Measurements from ENCODE around the gene PTGES.
"Not testable (repeated sequence)": the region's sequence is repeated elsewhere in the genome, so short reads cannot be mapped to it uniquely, and the experiment has no call there.

The PTGES gene

GRCh38 chr9:129778469-129778868, 25.6 kb upstream of the PTGES start:
- no peak overlapping the region for H3K27ac ChIP-seq

GRCh38 chr9:129777769-129778130, 24.9 kb upstream of the PTGES start:
- no peaks in the 10 kb centered on the region for H3K27me3 ChIP-seq
- peak overlapping the region in 1 of 2 donors; percentile 63 for H3K27ac ChIP-seq
- TF ChIP-seq CTCF (IDR thresholded peaks at IDR 0.05) = no peak
- no peak overlapping the region for H3K4me3 ChIP-seq
- no peaks in the 10 kb centered on the region for H3K9me3 ChIP-seq
- intact Hi-C loops (cut with DNase I; ENCODE audit: low total_unique reads) = no loop called here
- DNase-seq = no peak
- peaks cover 0 to 16% (median 12%) of the 10 kb centered on the region in 4 donors for H3K4me1 ChIP-seq
- no peaks in the 10 kb centered on the region for H3K36me3 ChIP-seq

More at GRCh38 chr9:129778469-129778868, 25.6 kb upstream of the PTGES start:
- TF ChIP-seq CTCF (IDR thresholded peaks at IDR 0.05) = no peak
- Histone ChIP-seq H3K36me3 (no peaks in the 10 kb centered on the region), H3K4me1 (peaks cover 0 to 16% (median 12%) of the 10 kb centered on the region in 4 donors), H3K9me3 (no peaks in the 10 kb centered on the region), H3K27me3 (no peaks in the 10 kb centered on the region), H3K4me3 (no peak overlapping the region)
- DNase-seq = no peak
- intact Hi-C loops (cut with DNase I; ENCODE audit: low total_unique reads) = no loop called here

- Histone ChIP-seq H3K4me1 (peaks cover 0 to 16% (median 12%) of the 10 kb centered on the region in 4 donors), H3K36me3 (no peaks in the 10 kb centered on the region), H3K27ac (peak overlapping the region; percentile 62 to 63), H3K9me3 (no peaks in the 10 kb centered on the region), H3K27me3 (no peaks in the 10 kb centered on the region), H3K4me3 (peak overlapping the region in 1 of 2 donors; percentile 21)
- TF ChIP-seq CTCF (IDR thresholded peaks at IDR 0.05) = no peak
- intact Hi-C loops (cut with DNase I; ENCODE audit: low total_unique reads) = no loop called here
- peak; percentile 97 for DNase-seq
Measured at GRCh38 chr9:129776938-129777768, 24.3 kb upstream of the PTGES start.

GRCh38 chr9:129776566-129776937, 23.7 kb upstream of the PTGES start:
- Histone ChIP-seq H3K4me1 (peaks cover 0 to 16% (median 12%) of the 10 kb centered on the region in 4 donors), H3K27ac (peak overlapping the region; percentile 62 to 63), H3K4me3 (no peak overlapping the region), H3K36me3 (no peaks in the 10 kb centered on the region), H3K27me3 (no peaks in the 10 kb centered on the region), H3K9me3 (no peaks in the 10 kb centered on the region)
- TF ChIP-seq CTCF (IDR thresholded peaks at IDR 0.05) = no peak
- intact Hi-C loops (cut with DNase I; ENCODE audit: low total_unique reads) = no loop called here
- DNase-seq = no peak

GRCh38 chr9:129776096-129776495, 23.3 kb upstream of the PTGES start:
- intact Hi-C loops (cut with DNase I; ENCODE audit: low total_unique reads); H3K36me3 ChIP-seq; DNase-seq; H3K27ac ChIP-seq; H3K9me3 ChIP-seq; H3K27me3 ChIP-seq; H3K4me3 ChIP-seq: not testable (repeated sequence)
- peaks cover 0 to 16% (median 12%) of the 10 kb centered on the region in 4 donors for H3K4me1 ChIP-seq

GRCh38 chr9:129775448-129775798, 22.6 kb upstream of the PTGES start:
- Histone ChIP-seq H3K9me3 (no peaks in the 10 kb centered on the region), H3K36me3 (no peaks in the 10 kb centered on the region), H3K27ac (no peak overlapping the region), H3K4me3 (no peak overlapping the region), H3K4me1 (peaks cover 0 to 16% (median 12%) of the 10 kb centered on the region in 4 donors), H3K27me3 (no peaks in the 10 kb centered on the region)
- no peak for TF ChIP-seq CTCF (IDR thresholded peaks at IDR 0.05)
- intact Hi-C loops (cut with DNase I; ENCODE audit: low total_unique reads) = no loop called here
- no peak for DNase-seq

Measured in tibial artery (tissue), 4 donors.